SIG-M5 treated with dmso at 0.1 percent for 504 hours (cell line): ENCODE results near the gene MYL12A.

Source experiments
- DNase-seq: peaks from one replicate; lab custom pipeline; 2025; ENCODE audit not compliant: unreplicated experiment; lab: John Stamatoyannopoulos, UW

The MYL12A gene

DNA sequence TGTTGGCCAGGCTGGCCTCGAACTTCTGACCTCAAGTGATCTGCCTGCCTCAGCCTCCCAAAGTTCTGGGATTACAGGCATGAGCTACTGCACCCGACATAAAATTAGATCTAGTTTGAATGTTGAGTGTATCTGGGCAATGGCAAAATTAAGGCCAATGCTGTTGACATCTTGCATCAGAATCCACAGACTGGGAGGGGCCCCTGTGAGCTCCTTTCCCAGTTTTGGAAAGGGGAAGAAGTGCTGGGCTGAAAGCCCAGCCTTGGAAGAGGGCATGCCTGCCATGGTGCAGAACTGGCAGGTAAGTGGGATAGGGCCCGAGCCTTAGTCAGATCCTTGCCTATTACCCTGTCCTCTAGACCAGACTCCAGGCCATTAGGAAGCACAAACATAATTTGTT lies 23.4 kb upstream of the MYL12A start:
- DNase-seq, result no peak

DNA sequence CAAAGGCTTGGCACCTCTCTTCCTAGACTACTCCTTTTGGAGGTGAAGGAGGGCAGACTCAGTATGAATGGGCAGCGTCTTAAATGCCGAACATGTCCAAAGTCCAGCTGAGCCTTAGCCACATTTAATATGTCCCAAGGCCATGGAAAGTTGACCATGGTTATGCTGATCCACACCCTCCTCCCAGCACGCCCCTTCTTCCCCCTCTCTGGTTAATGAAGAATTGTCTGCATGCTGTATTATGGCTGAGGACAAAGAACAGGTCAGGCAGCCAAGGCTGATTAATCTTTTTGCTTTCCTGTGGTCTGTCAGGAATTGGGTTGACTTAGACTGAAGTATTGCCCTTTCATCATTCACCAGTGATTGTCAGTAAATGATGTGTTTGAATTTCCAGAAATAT lies 22.0 kb upstream of the MYL12A start:
- DNase-seq, result no peak

- DNase-seq, result no peak
These were observed 21.6 kb upstream of the MYL12A start for GRCh38 chr18:3226048-3226447.

DNA sequence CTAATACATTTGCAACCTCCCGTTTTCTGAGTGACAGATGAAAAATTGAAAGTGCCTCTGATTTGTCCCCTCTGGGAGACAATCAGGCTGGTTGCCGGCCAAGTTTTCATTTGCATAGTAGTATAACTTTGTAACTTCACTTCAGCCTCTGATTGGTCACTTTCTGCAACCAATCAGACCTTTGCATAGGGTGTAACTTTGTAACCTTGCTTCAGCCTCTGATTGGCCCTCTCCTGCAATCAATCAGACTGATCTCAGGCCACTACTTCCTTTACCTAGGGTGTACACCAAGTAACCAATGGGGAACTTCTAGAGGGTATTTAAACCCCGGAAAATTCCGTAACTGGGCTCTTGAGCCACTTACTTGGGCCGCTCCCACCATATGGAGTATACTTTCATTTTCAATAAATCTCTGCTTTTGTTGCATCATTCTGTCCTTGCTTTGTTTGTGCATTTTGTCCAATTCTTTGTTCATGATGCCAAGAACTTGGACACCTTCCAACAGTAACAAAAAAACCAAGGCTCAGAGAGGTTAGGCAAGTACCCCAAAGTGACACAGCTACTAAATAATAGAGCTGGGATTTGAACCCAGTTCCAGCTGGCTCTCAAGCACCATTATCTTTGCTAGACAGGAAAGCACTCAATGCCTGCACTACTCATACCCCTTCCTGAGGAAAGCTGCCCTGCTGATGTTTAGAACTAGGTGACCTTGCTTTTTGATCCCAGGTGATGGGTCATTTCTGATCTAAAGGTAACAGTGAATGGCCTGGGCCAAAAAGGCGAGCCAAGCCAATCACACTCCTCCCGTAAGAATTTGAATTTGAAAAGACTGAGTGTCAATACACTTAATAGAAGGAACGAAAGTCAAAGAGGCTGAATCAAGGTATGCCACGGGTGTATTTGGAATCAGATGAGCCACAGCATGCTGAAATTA lies 16.9 kb upstream of the MYL12A start:
- peak; percentile 53 for DNase-seq

- no peak for DNase-seq
These were observed 14.6 kb upstream of the MYL12A start for GRCh38 chr18:3233004-3233403.

- DNase-seq, result no peak
These were observed 14.0 kb upstream of the MYL12A start for GRCh38 chr18:3233433-3234168.

GRCh38 chr18:3234457-3234856 lies 13.1 kb upstream of the MYL12A start:
- DNase-seq, result no peak

GRCh38 chr18:3235846-3236245 lies 11.8 kb upstream of the MYL12A start:
- DNase-seq, result no peak

DNA sequence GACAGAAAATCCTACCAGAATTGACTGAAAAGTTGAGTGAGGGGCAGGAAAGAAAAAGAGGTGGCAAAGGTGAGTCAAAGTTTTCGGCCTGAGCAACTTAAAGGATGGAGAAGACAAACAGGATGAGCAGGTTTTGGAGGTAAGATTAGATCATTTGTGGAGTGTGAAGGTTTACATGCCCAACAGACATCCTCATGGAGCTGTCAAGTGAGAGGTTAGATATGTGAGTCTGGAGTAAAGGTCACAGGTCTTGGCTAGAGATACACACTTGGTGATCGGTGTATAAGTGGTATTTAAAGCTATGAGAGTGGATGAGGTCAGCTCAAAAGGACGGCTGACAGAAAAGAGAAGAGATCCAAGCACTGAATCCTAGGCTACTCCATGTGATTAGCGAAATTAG lies 11.1 kb upstream of the MYL12A start:
- DNase-seq, result peak; percentile 27

GRCh38 chr18:3238742-3239141 lies 8.9 kb upstream of the MYL12A start:
- DNase-seq, result no peak

DNA sequence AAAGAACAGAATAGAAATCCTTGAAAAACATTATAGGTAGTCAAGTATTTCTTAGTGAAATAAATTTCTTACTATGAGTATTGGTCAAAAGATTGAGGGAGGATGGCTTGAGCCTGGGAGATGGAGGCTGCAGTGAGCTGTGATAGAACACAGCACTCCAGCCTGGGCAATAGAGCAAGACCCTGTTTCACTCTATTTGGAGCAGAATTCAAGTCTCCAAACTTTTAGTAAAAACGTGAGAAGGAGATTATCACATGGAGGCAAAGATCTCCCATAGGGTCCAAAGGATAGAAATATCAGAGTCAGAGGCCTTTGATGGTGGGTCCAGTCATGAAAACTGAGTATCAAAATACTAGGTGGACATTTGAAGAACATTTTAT lies 2.4 kb upstream of the MYL12A start:
- no peak for DNase-seq

GRCh38 chr18:3245853-3246634 lies 1.6 kb upstream of the MYL12A start:
- DNase-seq, result peak; percentile 93

DNA sequence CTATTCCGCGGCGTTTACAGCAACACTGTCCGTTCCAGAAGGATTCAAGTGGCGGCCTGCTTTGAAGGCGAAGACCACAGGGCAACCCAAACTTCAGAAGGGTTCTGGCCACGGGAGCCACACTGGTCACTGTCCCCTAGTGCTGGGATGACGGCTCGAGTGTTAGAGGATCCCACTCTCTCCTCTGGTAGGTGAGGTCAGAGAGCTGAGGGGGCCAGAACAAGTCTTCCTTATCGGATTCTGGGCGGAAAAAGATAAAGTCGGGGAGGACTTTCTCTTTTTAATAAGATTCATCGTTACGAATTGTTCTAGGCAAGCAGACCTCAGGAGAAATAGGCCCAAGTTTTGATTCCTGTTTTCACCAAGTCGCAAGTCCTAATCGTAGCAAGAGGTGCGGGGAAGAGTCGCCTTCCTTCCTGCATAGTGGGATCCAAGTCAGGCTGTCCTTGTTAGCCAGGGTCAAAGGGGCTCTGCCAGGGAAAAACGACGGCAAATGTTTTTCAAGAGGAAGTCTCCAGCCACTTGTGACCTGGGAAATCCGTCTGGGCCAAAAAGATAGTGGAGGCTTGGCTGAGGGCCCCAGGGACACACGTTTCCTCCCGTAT lies 864 bp upstream of the MYL12A start:
- peak; percentile 62 for DNase-seq

DNA sequence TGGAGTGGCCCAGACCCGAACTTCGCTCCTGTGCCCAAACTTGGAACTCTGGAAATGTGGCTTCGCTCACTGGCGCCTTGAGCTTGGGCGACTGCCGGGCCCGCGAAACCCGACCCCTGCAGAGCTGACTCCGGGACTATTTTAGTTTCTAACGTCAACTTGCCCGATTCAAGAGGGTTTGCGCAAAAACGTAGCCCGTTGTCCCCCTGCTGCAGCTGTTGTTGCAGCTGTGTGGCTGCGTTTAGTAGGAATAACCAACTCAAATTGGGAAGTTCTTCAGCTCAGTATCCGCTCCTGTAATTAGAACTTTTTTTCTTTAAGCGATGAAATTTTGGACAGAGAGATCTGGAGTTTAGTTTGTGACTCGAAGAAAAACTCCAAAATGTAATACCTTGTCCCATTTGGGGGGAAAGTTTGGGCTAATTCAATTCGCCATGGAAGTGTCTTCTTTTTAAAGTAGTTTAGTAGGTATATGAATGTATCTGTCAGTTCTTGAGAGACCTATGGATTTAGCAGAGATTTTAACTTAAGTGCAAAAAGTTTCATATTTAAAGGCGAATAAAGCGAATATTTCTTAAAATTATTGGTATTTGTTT lies 559 bp downstream of the MYL12A start:
- peak; percentile 67 for DNase-seq

DNA sequence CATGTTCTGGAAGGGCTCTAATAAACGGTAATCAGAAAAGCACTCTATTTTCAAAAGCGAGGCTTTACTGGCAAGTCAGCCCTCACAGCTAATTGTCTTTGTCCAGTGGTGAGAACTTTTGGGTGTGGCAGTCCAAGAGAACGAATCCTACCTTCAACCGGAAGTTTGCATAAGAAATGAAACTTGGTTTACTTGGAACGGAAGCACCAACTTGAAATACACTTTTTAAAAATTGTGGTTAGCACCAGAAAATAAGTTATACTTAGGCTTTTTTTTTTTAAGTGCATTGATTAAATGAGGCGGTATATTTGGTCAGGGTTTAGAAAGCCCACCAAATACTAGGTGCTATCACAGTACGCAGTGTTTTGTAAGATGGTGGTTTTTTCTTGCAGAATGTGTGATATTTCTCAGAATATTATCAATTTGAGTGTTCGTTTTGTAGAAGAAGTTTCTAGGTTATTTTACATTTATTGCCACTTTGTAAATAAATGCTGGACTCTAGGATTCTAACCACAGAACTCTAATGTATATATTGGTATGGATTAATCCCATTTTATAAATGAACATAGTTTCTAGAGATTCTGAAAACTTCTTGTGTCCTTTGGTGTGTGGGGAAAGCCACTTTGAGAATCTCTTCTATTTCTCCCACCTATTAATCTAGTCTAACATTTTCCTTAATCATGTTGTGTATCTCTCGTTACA lies 1.2 kb downstream of the MYL12A start:
- DNase-seq, result peak; percentile 81

- peak; percentile 46 for DNase-seq
These were observed 2.9 kb downstream of the MYL12A start for GRCh38 chr18:3250237-3251107.

DNA sequence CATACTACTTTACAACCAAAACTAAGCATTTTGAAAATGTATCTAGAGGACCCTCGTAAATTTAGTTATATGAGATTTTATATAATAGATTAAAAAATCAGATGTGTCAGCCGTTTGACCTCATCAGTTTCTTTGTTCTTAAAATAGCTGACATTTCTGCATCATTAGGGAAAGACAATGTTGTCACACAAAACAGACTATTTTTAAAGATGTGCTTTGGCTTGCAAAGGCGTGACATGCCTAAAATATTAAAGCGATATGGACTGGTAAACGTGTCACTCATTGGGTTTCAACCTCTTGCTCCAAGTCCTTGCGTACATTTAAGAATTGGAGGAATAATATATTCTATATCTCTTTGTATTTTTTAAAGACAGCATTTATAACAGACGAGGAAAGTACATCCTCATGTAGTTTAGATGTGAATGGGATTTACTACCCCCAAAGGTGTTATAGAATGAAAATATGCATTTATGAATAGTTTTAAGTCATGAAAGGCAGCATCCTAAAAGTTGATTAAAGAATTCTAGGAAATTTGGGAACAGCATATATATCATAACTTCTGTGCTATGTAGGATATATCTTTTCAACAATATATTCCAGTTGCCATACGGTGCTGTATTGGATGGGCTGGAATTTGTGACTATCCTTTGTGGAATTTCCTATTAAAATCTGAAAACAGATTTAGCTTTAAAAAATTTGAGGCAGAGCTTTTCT lies 3.8 kb downstream of the MYL12A start:
- DNase-seq, result no peak

DNA sequence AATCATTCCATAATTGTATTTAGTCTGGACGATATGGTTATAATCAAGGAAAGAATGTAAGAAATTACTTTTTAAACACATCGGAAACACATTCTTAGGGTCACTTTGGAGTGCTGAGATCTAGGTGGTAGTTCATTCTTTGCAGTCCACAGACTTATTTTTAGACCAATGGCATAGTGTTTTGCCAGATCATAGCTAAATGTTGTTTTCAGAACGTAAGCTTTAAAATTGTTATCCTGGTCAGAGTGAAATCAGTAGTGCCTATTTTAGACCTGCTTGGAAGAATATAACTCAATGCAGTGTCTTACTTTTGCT lies 4.3 kb downstream of the MYL12A start:
- no peak for DNase-seq

- DNase-seq, result no peak
These were observed 5.2 kb downstream of the MYL12A start for GRCh38 chr18:3252843-3253242.
